GM18505 (cell line): ENCODE measurements around the gene PACS2.
"Not testable (repeated sequence)": the region's sequence is repeated elsewhere in the genome, so short reads cannot be mapped to it uniquely, and the experiment has no call there.

Experiments used
- ATAC-seq: cut with Tn5 transposase; IDR thresholded peaks from one replicate; pipeline ENCODE4 v1.9.1; 2021; ENCODE audit not compliant: unreplicated experiment
- POLR2A ChIP-seq: IDR thresholded peaks from 4 replicates; pipeline ENCODE4 v1.6.1; 2011; ENCODE audit warnings: borderline replicate concordance; ENCODE audit not compliant: insufficient read depth, insufficient read length; ENCODE audit errors: extremely low read depth

PACS2 gene

GRCh38 chr14:105328070-105328677 is 13.6 kb downstream of the PACS2 start:
- ATAC-seq = no peak

GRCh38 chr14:105328678-105329390 is 14.3 kb downstream of the PACS2 start:
- no peak for TF ChIP-seq POLR2A
- no peak for ATAC-seq

More at GRCh38 chr14:105328070-105328677, 13.6 kb downstream of the PACS2 start:
- no peak for TF ChIP-seq POLR2A

GRCh38 chr14:105329411-105330150 is 15.0 kb downstream of the PACS2 start:
- TF ChIP-seq POLR2A = no peak

DNA sequence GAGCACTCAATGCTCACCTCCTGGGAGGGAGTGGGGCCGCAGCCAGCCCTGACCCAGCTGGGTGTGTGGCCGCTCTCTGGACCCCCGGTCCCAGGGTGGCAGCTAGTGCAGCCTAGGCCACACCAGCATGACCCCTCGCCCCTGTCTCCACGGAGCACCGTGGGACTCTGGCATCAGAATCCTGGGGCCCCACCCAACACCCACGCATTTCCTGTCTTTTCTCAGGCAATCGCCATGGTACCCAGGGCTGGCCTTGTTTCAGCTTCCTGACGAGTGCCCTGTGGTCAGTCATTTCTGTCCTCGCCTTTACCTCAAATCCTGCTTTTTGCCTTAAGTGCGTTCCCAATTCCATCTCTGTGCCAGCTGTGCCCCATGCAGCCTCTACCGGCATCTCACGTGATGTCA is 15.9 kb downstream of the PACS2 start:
- ATAC-seq = no peak
- no peak for TF ChIP-seq POLR2A

More at GRCh38 chr14:105329411-105330150, 15.0 kb downstream of the PACS2 start:
- ATAC-seq = no peak

GRCh38 chr14:105331575-105332349 is 17.2 kb downstream of the PACS2 start:
- ATAC-seq = no peak
- no peak for TF ChIP-seq POLR2A

- no peak for TF ChIP-seq POLR2A
- no peak for ATAC-seq
Measured at GRCh38 chr14:105332350-105332874, 17.9 kb downstream of the PACS2 start.

DNA sequence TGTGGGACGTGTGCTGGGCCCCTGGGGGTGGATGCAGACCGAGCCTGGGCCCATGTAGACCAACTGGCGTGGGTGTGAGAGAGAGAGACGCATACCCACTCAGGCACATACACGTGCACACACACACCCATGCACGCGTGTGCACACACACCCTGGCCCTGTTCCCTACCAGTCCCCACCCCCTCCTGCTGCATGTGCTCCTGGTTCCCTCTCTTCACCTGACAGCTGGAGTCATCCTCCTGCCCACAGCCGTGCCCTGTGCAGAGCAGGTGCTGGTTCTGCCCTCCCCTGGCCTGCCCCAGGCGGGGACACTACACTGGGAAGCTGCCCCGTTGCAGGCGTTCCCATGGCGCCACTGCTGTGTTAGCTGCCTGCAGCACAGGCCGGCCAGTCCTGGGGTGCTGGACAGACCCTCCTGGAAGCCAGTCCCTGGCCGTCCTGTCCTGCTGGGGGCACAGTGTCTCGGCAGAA is 18.5 kb downstream of the PACS2 start:
- TF ChIP-seq POLR2A = no peak
- ATAC-seq = no peak

- ATAC-seq = no peak
- no peak for TF ChIP-seq POLR2A
Measured at GRCh38 chr14:105333613-105334364, 19.2 kb downstream of the PACS2 start.

- TF ChIP-seq POLR2A = no peak
Measured at GRCh38 chr14:105334383-105335230, 20.1 kb downstream of the PACS2 start.

DNA sequence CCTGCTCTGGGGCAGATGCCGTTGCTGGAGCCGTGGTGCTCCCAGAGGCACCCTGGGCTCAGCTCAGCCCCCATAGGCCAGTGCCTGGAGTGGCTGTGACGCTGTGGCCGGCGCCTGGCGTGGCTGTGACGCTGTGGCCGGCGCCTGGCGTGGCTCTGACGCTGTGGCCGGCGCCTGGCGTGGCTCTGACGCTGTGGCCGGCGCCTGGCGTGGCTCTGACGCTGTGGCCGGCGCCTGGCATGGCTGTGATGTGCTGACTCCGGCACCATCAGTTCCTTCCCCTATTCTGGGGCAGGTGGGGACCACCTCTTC is 20.6 kb downstream of the PACS2 start:
- ATAC-seq = not testable (repeated sequence)

More at GRCh38 chr14:105334383-105335230, 20.1 kb downstream of the PACS2 start:
- no peak for ATAC-seq

GRCh38 chr14:105335735-105336476 is 21.4 kb downstream of the PACS2 start:
- no peak for TF ChIP-seq POLR2A
- ATAC-seq = no peak
